H9 (cell line): ENCODE results near the gene BRI3BP. TPM values are rescaled to one million over a fixed set of nuclear protein-coding genes. Genes with fewer than 3 reads are reported as not detected.
"Not testable (repeated sequence)": the region's sequence is repeated elsewhere in the genome, so short reads cannot be mapped to it uniquely, and the experiment has no call there.

Source experiments
- DNase-seq: peaks from one replicate; pipeline ENCODE4 v3.0.0-alpha.2; 2017
- H2AFZ ChIP-seq: one replicate; pipeline ENCODE4 v1.6.1; 2013; ENCODE audit warnings: mild to moderate bottlenecking, low read length, control low read depth, moderate library complexity
- H2AK5ac ChIP-seq: 2 replicates; pipeline ENCODE4 v1.6.1; 2013; ENCODE audit warnings: low read length, control low read depth, mixed read lengths; ENCODE audit not compliant: insufficient read length
- H2BK120ac ChIP-seq: one replicate; pipeline ENCODE4 v1.6.1; 2013; ENCODE audit warnings: low read depth, mild to moderate bottlenecking, low read length, control low read depth, inconsistent platforms; ENCODE audit not compliant: poor library complexity, severe bottlenecking
- H2BK12ac ChIP-seq: 2 replicates; pipeline ENCODE4 v1.6.1; 2013; ENCODE audit warnings: low read length, control low read depth, mixed read lengths, low read depth; ENCODE audit not compliant: insufficient read length
- H2BK15ac ChIP-seq: 2 replicates; pipeline ENCODE4 v1.6.1; 2013; ENCODE audit warnings: low read depth, low read length, control low read depth
- H2BK20ac ChIP-seq: one replicate; pipeline ENCODE4 v1.6.1; 2013; ENCODE audit warnings: low read depth, mild to moderate bottlenecking, low read length, control low read depth, inconsistent platforms; ENCODE audit not compliant: poor library complexity, severe bottlenecking
- H2BK5ac ChIP-seq: 2 replicates; pipeline ENCODE4 v1.6.1; 2013; ENCODE audit warnings: low read length, control low read depth, mixed read lengths; ENCODE audit not compliant: insufficient read length
- H3K14ac ChIP-seq: 2 replicates; pipeline ENCODE4 v1.6.1; 2013; ENCODE audit warnings: low read length, control low read depth; ENCODE audit not compliant: insufficient read depth
- H3K18ac ChIP-seq: 2 replicates; pipeline ENCODE4 v1.6.1; 2013; ENCODE audit warnings: low read depth, mild to moderate bottlenecking, mixed read lengths, low read length, control low read depth; ENCODE audit not compliant: insufficient read length
- H3K23ac ChIP-seq: 2 replicates; pipeline ENCODE4 v1.6.1; 2013; ENCODE audit warnings: low read length, control low read depth, mixed read lengths, low read depth; ENCODE audit not compliant: insufficient read length
- H3K23me2 ChIP-seq: 2 replicates; pipeline ENCODE4 v1.6.1; 2013; ENCODE audit warnings: low read depth, mild to moderate bottlenecking, mixed read lengths, low read length, control low read depth; ENCODE audit not compliant: insufficient read length, poor library complexity, severe bottlenecking
- H3K27ac ChIP-seq: 2 replicates; pipeline ENCODE4 v1.5.1; 2013; ENCODE audit warnings: low read length, control low read depth, mixed read lengths, low read depth; ENCODE audit not compliant: insufficient read length
- H3K27me3 ChIP-seq: 2 replicates; pipeline ENCODE4 v1.6.1; 2013; ENCODE audit warnings: low read length, control low read depth, inconsistent platforms; ENCODE audit not compliant: insufficient read depth
- H3K4ac ChIP-seq: 2 replicates; pipeline ENCODE4 v1.6.1; 2013; ENCODE audit warnings: low read depth, mild to moderate bottlenecking, control low read depth, inconsistent platforms, low read length, moderate library complexity
- H3K4me1 ChIP-seq: 2 replicates; pipeline ENCODE4 v1.6.1; 2013; ENCODE audit warnings: low read length, control low read depth, inconsistent platforms; ENCODE audit not compliant: insufficient read depth
- H3K4me2 ChIP-seq: 2 replicates; pipeline ENCODE4 v1.6.1; 2013; ENCODE audit warnings: low read length, control low read depth, mixed read lengths; ENCODE audit not compliant: insufficient read length, insufficient read depth
- H3K56ac ChIP-seq: 2 replicates; pipeline ENCODE4 v1.6.1; 2013; ENCODE audit warnings: low read depth, mild to moderate bottlenecking, mixed read lengths, low read length, control low read depth; ENCODE audit not compliant: insufficient read length
- H3K79me1 ChIP-seq: 2 replicates; pipeline ENCODE4 v1.6.1; 2013; ENCODE audit warnings: low read depth, mild to moderate bottlenecking, moderate library complexity, low read length, control low read depth, inconsistent platforms; ENCODE audit not compliant: insufficient read depth, poor library complexity, severe bottlenecking
- H3K79me2 ChIP-seq: 2 replicates; pipeline ENCODE4 v1.6.1; 2013; ENCODE audit warnings: low read length, control low read depth, inconsistent platforms; ENCODE audit not compliant: insufficient read depth
- H3K9ac ChIP-seq: 2 replicates; pipeline ENCODE4 v1.6.1; 2013; ENCODE audit warnings: low read length, control low read depth, mixed read lengths; ENCODE audit not compliant: insufficient read length; ENCODE audit errors: extremely low read depth
- H3K9me3 ChIP-seq: one replicate; pipeline ENCODE4 v1.6.1; 2013; ENCODE audit warnings: low read depth, low read length, inconsistent platforms; ENCODE audit not compliant: control insufficient read depth
- H3T11ph ChIP-seq: one replicate; pipeline ENCODE4 v1.6.1; 2013; ENCODE audit warnings: mild to moderate bottlenecking, low read length, control low read depth, inconsistent platforms
- H4K20me1 ChIP-seq: one replicate; pipeline ENCODE4 v1.6.1; 2013; ENCODE audit not compliant: control insufficient read depth, insufficient read length, insufficient read depth
- H4K5ac ChIP-seq: 2 replicates; pipeline ENCODE4 v1.6.1; 2013; ENCODE audit warnings: low read depth, mild to moderate bottlenecking, mixed read lengths, low read length, control low read depth; ENCODE audit not compliant: insufficient read length
- H4K8ac ChIP-seq: replicated peaks from 2 replicates; pipeline ENCODE4 v1.6.1; 2013; ENCODE audit warnings: low read length, control low read depth, mixed read lengths, low read depth; ENCODE audit not compliant: insufficient read length
- H4K91ac ChIP-seq: 2 replicates; pipeline ENCODE4 v1.6.1; 2013; ENCODE audit warnings: low read depth, mild to moderate bottlenecking, moderate library complexity, mixed read lengths, low read length, control low read depth; ENCODE audit not compliant: insufficient read length
- H3K27ac Mint-ChIP-seq, 3 experiments: 2 replicates in 2 of 3; 3 replicates in 1 of 3; pipeline ENCODE4 v1.8.0; 2020 to 2021; ENCODE audit warnings: mixed read lengths in 3 of 3, mild to moderate bottlenecking in 1 of 3, moderate library complexity in 1 of 3
- H3K27me3 Mint-ChIP-seq: 2 replicates; pipeline ENCODE4 v1.8.0; 2021; ENCODE audit warnings: low read depth, mild to moderate bottlenecking, moderate library complexity, mixed read lengths
- H3K36me3 Mint-ChIP-seq, 3 experiments: 2 replicates in 2 of 3; 3 replicates in 1 of 3; pipeline ENCODE4 v1.8.0; 2020 to 2021; ENCODE audit warnings: low read depth in 3 of 3, mixed read lengths in 3 of 3; ENCODE audit not compliant: insufficient read depth in 1 of 3
- H3K4me1 Mint-ChIP-seq, 2 experiments: 2 replicates each; pipeline ENCODE4 v1.8.0; 2020; ENCODE audit warnings: mixed read lengths in 2 of 2
- H3K4me3 Mint-ChIP-seq, 2 experiments: 2 replicates in 1 of 2; 3 replicates in 1 of 2; pipeline ENCODE4 v1.8.0; 2020 to 2021; ENCODE audit warnings: mild to moderate bottlenecking in 2 of 2, mixed read lengths in 2 of 2, moderate library complexity in 1 of 2
- H3K9me3 Mint-ChIP-seq, 2 experiments: 2 replicates in 1 of 2; 3 replicates in 1 of 2; pipeline ENCODE4 v1.8.0; 2020; ENCODE audit warnings: mild to moderate bottlenecking in 2 of 2, mixed read lengths in 2 of 2, moderate library complexity in 1 of 2
- CTCF ChIP-seq: fragments of 200-600 bp; sonication (generic); conservative IDR thresholded peaks from 3 replicates; pipeline ENCODE4 v1.8.0; 2021; ENCODE audit warnings: antibody characterized with exemption, mild to moderate bottlenecking
- WGBS: extraction: QIAGEN DNeasy Blood & Tissue Kit; methylation state at CpG from one replicate; pipeline ENCODE4 v1.1.7; 2013; ENCODE audit warnings: missing lambda C conversion rate, low lambda C conversion rate, mixed read lengths; ENCODE audit not compliant: insufficient read length; ENCODE audit errors: extremely low coverage; 5-methylcytosine and 5-hydroxymethylcytosine counted together
- total RNA-seq: library from RNA; stranded (reverse); gene quantifications from 2 replicates; pipeline ENCODE4 v1.2.1, GENCODE V29; 2021

The BRI3BP gene
- total RNA-seq, 1 experiment from 2014 or later: 10.5 TPM

GRCh38 chr12:125029761-125030358, 36.4 kb downstream of the BRI3BP start:
- H3K4me3 Mint-ChIP-seq: no peak overlapping the region
- peaks cover 1 to 5% of the 10 kb centered on the region in 2 experiments for H3K9me3 Mint-ChIP-seq
- Histone ChIP-seq H3K23me2 (no peaks in the 10 kb centered on the region), H2AFZ (no peak overlapping the region), H4K20me1 (no peaks in the 10 kb centered on the region), H4K91ac (no peak overlapping the region), H3K9me3 (no peaks in the 10 kb centered on the region), H3K4ac (no peak overlapping the region), H2BK15ac (no peak overlapping the region), H2BK120ac (no peak overlapping the region), H3K23ac (no peak overlapping the region), H2BK5ac (no peak overlapping the region), H4K8ac (no peak overlapping the region), H3K56ac (no peak overlapping the region), H4K5ac (no peak overlapping the region), H3K27ac (no peak overlapping the region), H3K14ac (no peak overlapping the region), H2BK12ac (no peak overlapping the region), H3K27me3 (no peaks in the 10 kb centered on the region), H2BK20ac (no peak overlapping the region), H3K4me1 (no peaks in the 10 kb centered on the region), H2AK5ac (no peak overlapping the region), H3K4me2 (no peak overlapping the region), H3K9ac (no peak overlapping the region), H3K18ac (no peak overlapping the region), H3K79me2 (no peaks in the 10 kb centered on the region), H3K79me1 (no peaks in the 10 kb centered on the region), H3T11ph (no peak overlapping the region)
- H3K36me3 Mint-ChIP-seq: peaks cover 6 to 10% (median 8%) of the 10 kb centered on the region in 3 experiments; a peak in 6 of 7 replicates
- peaks cover 5% of the 10 kb centered on the region in 2 experiments for H3K4me1 Mint-ChIP-seq
- DNase-seq: no peak
- H3K27ac Mint-ChIP-seq: no peak overlapping the region
- no CpG with 5 or more reads among the region's 7 CpGs for WGBS
- H3K27me3 Mint-ChIP-seq: no peaks in the 10 kb centered on the region
- TF ChIP-seq CTCF: no peak

GRCh38 chr12:125031471-125031870, 38.0 kb downstream of the BRI3BP start:
- H3K79me2 ChIP-seq, H4K20me1 ChIP-seq, H4K91ac ChIP-seq, H4K8ac ChIP-seq, H4K5ac ChIP-seq, DNase-seq, H3K27ac ChIP-seq, H3K27me3 Mint-ChIP-seq, H3T11ph ChIP-seq, H2AK5ac ChIP-seq, H3K4me3 Mint-ChIP-seq, H3K4me2 ChIP-seq, H3K4ac ChIP-seq, H3K4me1 ChIP-seq, H2BK12ac ChIP-seq, H2BK20ac ChIP-seq, H3K56ac ChIP-seq, H3K18ac ChIP-seq, H2BK120ac ChIP-seq, H2AFZ ChIP-seq, H3K9me3 Mint-ChIP-seq, H2BK5ac ChIP-seq, H3K9me3 ChIP-seq, H2BK15ac ChIP-seq, H3K14ac ChIP-seq, H3K27me3 ChIP-seq, H3K23ac ChIP-seq, H3K23me2 ChIP-seq, H3K9ac ChIP-seq, H3K4me1 Mint-ChIP-seq, H3K79me1 ChIP-seq, H3K36me3 Mint-ChIP-seq: not testable (repeated sequence)
- no CpG with 5 or more reads among the region's 9 CpGs for WGBS
- H3K27ac Mint-ChIP-seq: peak overlapping the region in 1 of 3 experiments; percentile 73; a peak in 3 of 7 replicates
